Measurements from ENCODE around the gene CLDN22. TPM values are rescaled to one million over a fixed set of nuclear protein-coding genes. Genes with fewer than 3 reads are reported as not detected.

Gene CLDN22
- total and polyA plus RNA-seq, 9 of the 15 experiments (the other 6 are each of a cell fraction or from before 2014, with no cell fraction given), result 0.21 TPM; not detected in 8

DNA sequence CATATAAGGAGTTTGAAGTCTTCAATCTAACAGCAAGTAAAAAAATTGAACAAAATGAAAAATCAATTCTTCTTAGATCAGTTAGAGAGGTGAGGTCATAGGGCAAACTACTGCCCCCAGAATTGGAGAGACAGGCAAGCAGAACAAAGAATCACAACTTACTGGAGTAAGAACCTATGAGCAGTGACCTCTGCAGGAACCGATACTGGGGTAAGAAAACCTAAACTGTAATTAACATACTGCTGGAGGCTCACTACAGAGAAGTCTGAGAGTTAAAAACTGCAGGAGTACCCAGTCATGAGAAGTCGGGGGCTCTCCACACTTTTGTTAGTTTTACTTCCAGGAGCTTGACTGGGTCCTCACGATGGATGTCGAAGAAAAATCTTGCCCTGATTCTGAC is 16.0 kb downstream of the CLDN22 start (continued):
- no peak for TF ChIP-seq MBD2 (IDR thresholded peaks at IDR 0.05; ENCODE audit: borderline replicate concordance, low read depth)
- no peak for TF ChIP-seq ZNF76 (CRISPR knock-in tag; IDR thresholded peaks at IDR 0.05; ENCODE audit: borderline replicate concordance)
- TF ChIP-seq CBFA2T3 (IDR thresholded peaks at IDR 0.05), result no peak
- no peak for TF ChIP-seq BCOR (IDR thresholded peaks at IDR 0.05)
- TF ChIP-seq BDP1 (IDR thresholded peaks at IDR 0.05; ENCODE audit: insufficient read depth, insufficient read length), result no peak
- no peak for TF ChIP-seq RNF2 (IDR thresholded peaks at IDR 0.05)
- TF ChIP-seq TBL1XR1 (IDR thresholded peaks at IDR 0.05; ENCODE audit: low read length in 2 of 2), result no peak
- no peak for TF ChIP-seq ZNF3 (CRISPR knock-in tag; IDR thresholded peaks at IDR 0.05)
- no peak for TF ChIP-seq HBP1 (CRISPR knock-in tag; IDR thresholded peaks at IDR 0.05)
- TF ChIP-seq NBN (IDR thresholded peaks at IDR 0.05; ENCODE audit: low read depth), result no peak
- no peak for TF ChIP-seq FOXA1 (IDR thresholded peaks at IDR 0.05; ENCODE audit: borderline replicate concordance)

DNA sequence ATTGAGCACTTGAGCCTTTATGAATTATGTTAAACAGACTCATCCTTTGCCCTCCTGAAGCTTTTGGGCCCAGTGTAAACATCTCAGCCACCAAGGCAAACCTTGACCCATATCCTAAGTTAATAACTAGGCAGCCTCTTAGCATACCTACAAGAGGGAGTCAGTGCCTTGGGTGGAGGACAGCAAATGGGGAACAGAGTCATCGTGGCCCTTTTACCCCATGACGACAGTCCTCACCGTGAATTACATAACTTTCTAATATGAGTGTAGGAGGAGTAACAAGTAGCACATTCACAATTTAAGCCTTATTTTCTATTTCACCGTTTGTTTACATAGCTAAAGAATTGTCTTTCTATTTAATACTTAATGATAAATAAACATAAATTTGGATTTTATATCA is 16.8 kb downstream of the CLDN22 start:
- Histone ChIP-seq H3K27me3 (ENCODE audit: control insufficient read depth in 2 of 2, insufficient read depth in 2 of 2, low read length in 2 of 2) (no peaks in the 10 kb centered on the region), H3K36me3 (ENCODE audit: control insufficient read depth, insufficient read depth, low read length) (no peaks in the 10 kb centered on the region), H4K20me1 (replicated peaks; ENCODE audit: control insufficient read depth, insufficient read depth, low read length) (no peaks in the 10 kb centered on the region), H3K79me2 (ENCODE audit: control insufficient read depth, insufficient read depth, low read length) (no peaks in the 10 kb centered on the region), H3K27ac (ENCODE audit: extremely low read depth, low read depth, low read length) (no peak overlapping the region), H3K9me3 (replicated peaks; ENCODE audit: control insufficient read depth, insufficient read depth, low read depth, low read length) (no peaks in the 10 kb centered on the region), H3K4me2 (ENCODE audit: insufficient read depth, low read length) (no peak overlapping the region), H3K9me1 (ENCODE audit: control insufficient read depth, insufficient read depth, low read length) (no peaks in the 10 kb centered on the region), H3K9ac (ENCODE audit: insufficient read depth in 1 of 2, low read depth in 2 of 2, low read length in 2 of 2) (no peak overlapping the region), H2AFZ (ENCODE audit: low read depth, low read length) (no peak overlapping the region), H3K4me1 (replicated peaks in 1 of 2; ENCODE audit: control insufficient read depth in 2 of 2, insufficient read depth in 2 of 2, low read length in 2 of 2) (no peaks in the 10 kb centered on the region), H3K4me3 (no peak overlapping the region)
- ChIA-PET CTCF (ENCODE audit: low intra/inter-chr PET ratio) (no interaction called here), POLR2A (interaction anchor here (0.6 kb wide), 1 partner anchor 14 kb away, joined by 3 read pairs; no protein-coding TSS in a partner anchor)
- DNase-seq (ENCODE audit: extremely low read depth in 1 of 4, low spot score in 3 of 4), result no peak
- intact Hi-C loops (cut with micrococcal nuclease), result no loop called here
- WGBS (ENCODE audit: insufficient coverage, low coverage, missing lambda C conversion rate), result 72% methylated on average over 4 of the region's 4 CpGs
- BruUV-seq (replicated peaks), result no TSS peak
- no peak for ATAC-seq
- FAIRE-seq, result no peak
- in situ Hi-C loops (cut with MboI), result no loop called here
- TF ChIP-seq, protein P1, sequence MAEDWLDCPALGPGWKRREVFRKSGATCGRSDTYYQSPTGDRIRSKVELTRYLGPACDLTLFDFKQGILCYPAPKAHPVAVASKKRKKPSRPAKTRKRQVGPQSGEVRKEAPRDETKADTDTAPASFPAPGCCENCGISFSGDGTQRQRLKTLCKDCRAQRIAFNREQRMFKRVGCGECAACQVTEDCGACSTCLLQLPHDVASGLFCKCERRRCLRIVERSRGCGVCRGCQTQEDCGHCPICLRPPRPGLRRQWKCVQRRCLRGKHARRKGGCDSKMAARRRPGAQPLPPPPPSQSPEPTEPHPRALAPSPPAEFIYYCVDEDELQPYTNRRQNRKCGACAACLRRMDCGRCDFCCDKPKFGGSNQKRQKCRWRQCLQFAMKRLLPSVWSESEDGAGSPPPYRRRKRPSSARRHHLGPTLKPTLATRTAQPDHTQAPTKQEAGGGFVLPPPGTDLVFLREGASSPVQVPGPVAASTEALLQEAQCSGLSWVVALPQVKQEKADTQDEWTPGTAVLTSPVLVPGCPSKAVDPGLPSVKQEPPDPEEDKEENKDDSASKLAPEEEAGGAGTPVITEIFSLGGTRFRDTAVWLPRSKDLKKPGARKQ (CRISPR knock-in tag; IDR thresholded peaks at IDR 0.05), result no peak
- TF ChIP-seq ZNF384 (IDR thresholded peaks at IDR 0.05; ENCODE audit: low read depth, low read length) (no peak), ELF4 (CRISPR knock-in tag; IDR thresholded peaks at IDR 0.05) (no peak), KDM4B (IDR thresholded peaks at IDR 0.05; ENCODE audit: borderline replicate concordance in 2 of 2, low read depth in 1 of 2) (no peak), SRSF1 (IDR thresholded peaks at IDR 0.05; ENCODE audit: low read depth, low read length) (no peak), ZNF764 (CRISPR knock-in tag; IDR thresholded peaks at IDR 0.05; ENCODE audit: low read depth) (no peak)
- TF ChIP-seq, protein P2, sequence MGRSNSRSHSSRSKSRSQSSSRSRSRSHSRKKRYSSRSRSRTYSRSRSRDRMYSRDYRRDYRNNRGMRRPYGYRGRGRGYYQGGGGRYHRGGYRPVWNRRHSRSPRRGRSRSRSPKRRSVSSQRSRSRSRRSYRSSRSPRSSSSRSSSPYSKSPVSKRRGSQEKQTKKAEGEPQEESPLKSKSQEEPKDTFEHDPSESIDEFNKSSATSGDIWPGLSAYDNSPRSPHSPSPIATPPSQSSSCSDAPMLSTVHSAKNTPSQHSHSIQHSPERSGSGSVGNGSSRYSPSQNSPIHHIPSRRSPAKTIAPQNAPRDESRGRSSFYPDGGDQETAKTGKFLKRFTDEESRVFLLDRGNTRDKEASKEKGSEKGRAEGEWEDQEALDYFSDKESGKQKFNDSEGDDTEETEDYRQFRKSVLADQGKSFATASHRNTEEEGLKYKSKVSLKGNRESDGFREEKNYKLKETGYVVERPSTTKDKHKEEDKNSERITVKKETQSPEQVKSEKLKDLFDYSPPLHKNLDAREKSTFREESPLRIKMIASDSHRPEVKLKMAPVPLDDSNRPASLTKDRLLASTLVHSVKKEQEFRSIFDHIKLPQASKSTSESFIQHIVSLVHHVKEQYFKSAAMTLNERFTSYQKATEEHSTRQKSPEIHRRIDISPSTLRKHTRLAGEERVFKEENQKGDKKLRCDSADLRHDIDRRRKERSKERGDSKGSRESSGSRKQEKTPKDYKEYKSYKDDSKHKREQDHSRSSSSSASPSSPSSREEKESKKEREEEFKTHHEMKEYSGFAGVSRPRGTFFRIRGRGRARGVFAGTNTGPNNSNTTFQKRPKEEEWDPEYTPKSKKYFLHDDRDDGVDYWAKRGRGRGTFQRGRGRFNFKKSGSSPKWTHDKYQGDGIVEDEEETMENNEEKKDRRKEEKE (IDR thresholded peaks at IDR 0.05; ENCODE audit: borderline replicate concordance in 1 of 2, control insufficient read depth in 1 of 2, low read depth in 2 of 2, low read length in 1 of 2), result no peak

Measured in K562 (cell line).